ENCODE data around the gene TRAPPC2B. TPM values are rescaled to one million over a fixed set of nuclear protein-coding genes. Genes with fewer than 3 reads are reported as not detected.
A peak's percentile ranks its signal among the peaks of the same experiment; 100 is the strongest.
"Not testable (repeated sequence)": the region's sequence is repeated elsewhere in the genome, so short reads cannot be mapped to it uniquely, and the experiment has no call there.

The TRAPPC2B gene
- total and polyA plus RNA-seq, 8 donors: 8.2 to 16.0 (median 13.6) TPM

DNA sequence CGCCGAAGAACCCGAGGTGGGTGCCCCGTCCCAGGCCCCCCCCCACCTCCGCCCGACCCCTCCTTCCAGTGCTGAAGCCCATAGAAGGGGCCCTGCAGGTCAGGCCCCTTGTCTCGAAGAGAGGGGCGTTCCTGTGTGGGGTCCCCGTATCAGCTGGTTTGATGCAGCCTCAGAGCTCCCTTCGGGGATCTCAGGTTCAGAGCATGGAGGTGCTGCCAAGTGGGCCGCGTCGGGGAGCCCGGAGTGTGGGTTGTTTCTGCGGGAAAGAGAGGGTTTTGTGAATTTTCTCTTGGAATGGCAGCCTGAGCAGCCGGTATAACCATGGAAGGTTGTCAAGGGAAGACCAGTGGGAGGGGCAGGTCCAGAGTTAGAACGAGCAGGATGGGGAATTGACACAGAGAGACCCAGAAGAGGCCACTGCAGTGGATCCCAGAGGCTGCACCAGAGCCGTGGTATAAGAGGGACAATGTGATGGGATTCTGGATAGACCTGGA, 384 bp downstream of the TRAPPC2B start:
- Histone ChIP-seq H3K36me3 (peaks cover 0 to 11% of the 10 kb centered on the region in 2 donors), H3K9me3 (peaks cover 0 to 39% of the 10 kb centered on the region in 2 donors), H3K27ac (peak overlapping the region; percentile 92 to 94), H3K4me3 (peak overlapping the region; percentile 61 to 82), H3K4me1 (peaks cover 5 to 19% of the 10 kb centered on the region in 2 donors), H3K27me3 (no peaks in the 10 kb centered on the region)
- intact Hi-C loops (cut with DNase I): no loop called here
- DNase-seq (peak in 1 of 4 donors; percentile 24), ATAC-seq (peak; percentile 14)
- TF ChIP-seq CTCF (IDR thresholded peaks at IDR 0.05): no peak

DNA sequence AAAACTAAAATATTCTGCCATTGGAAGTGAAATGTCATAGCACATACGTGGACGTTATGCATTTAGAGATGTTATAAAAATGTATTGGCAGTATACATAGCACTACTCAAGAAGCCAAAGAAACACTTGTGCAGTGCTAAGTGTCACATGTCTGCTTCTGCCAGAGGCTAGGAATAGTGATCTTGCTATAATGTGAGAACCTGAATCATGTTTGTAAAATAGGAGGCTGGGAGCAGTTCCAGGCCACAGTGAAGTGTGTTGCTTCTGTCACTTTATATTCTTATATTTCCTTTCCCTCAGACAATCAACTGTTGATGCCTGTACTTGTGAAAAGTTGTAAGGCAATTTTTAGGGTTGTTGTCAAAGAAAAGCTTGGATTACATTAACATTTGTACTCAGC, 3.4 kb downstream of the TRAPPC2B start:
- peaks cover 0 to 18% of the 10 kb centered on the region in 2 donors for H3K36me3 ChIP-seq
- no peaks in the 10 kb centered on the region for H3K27me3 ChIP-seq
- H3K9me3 ChIP-seq: peaks cover 0 to 15% of the 10 kb centered on the region in 2 donors
- no peak for TF ChIP-seq CTCF (IDR thresholded peaks at IDR 0.05)
- H3K4me3 ChIP-seq: no peak overlapping the region
- DNase-seq (no peak), ATAC-seq (no peak)
- no peak overlapping the region for H3K27ac ChIP-seq
- peaks cover 5 to 19% of the 10 kb centered on the region in 2 donors for H3K4me1 ChIP-seq
- intact Hi-C loops (cut with DNase I): no loop called here

DNA sequence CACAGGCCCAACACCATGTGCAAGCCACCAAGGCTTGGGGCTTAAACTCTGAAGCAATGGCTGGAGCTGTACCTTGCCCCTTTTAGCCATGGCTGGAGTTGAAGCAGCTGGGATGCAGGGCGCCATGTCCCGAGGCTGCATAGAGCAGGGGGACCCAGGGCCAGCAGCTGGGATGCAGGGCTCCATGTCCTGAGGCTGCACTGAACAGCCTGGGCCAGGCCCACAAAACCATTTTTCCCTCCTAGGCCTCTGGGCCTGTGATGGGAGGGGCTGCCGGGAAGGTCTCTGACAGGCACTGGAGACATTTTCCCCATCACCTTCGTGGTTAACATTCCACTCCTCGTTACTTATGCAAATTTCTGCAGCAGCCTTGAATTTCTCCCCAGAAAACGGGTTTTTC, 10.8 kb downstream of the TRAPPC2B start:
- intact Hi-C loops (cut with DNase I): no loop called here
- no peak overlapping the region for H3K27ac ChIP-seq

DNA sequence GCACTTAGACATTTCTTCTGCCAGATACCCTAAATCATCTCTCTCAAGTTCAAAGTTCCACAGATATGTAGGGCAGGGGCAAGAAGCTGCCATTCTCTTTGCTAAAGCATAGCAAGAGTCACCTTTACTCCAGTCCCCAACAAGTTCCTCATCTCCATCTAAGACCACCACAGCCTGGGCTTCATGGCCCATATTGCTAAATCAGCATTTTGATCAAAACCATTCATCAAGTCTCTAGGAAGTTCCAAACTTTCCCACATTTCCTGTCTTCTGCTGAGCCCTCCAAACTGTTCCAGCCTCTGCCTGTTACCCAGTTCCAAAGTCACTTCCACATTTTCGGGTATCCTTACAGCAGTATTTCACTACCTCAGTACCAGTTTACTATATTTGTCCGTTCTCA, 11.3 kb downstream of the TRAPPC2B start:
- H3K9me3 ChIP-seq: peaks cover 4 to 65% of the 10 kb centered on the region in 2 donors
- H3K4me3 ChIP-seq; H3K27ac ChIP-seq; H3K27me3 ChIP-seq; H3K4me1 ChIP-seq; ATAC-seq; DNase-seq; intact Hi-C loops (cut with DNase I): not testable (repeated sequence)
- peaks cover 5 to 80% of the 10 kb centered on the region in 2 donors for H3K36me3 ChIP-seq

More for the DNA sequence above, 10.8 kb downstream of the TRAPPC2B start:
- no peak for TF ChIP-seq CTCF (IDR thresholded peaks at IDR 0.05)
- ATAC-seq: no peak
- Histone ChIP-seq H3K9me3 (peaks cover 4 to 60% of the 10 kb centered on the region in 2 donors), H3K27me3 (no peaks in the 10 kb centered on the region), H3K4me3 (no peak overlapping the region), H3K36me3 (peaks cover 5 to 80% of the 10 kb centered on the region in 2 donors), H3K4me1 (no peaks in the 10 kb centered on the region)
- DNase-seq: no peak

- no peak overlapping the region for H3K27ac ChIP-seq
- DNase-seq (no peak), ATAC-seq (no peak)
- H3K36me3 ChIP-seq: peaks cover 5 to 75% of the 10 kb centered on the region in 2 donors
- peaks cover 4 to 79% of the 10 kb centered on the region in 2 donors for H3K9me3 ChIP-seq
- no peak for TF ChIP-seq CTCF (IDR thresholded peaks at IDR 0.05)
- H3K27me3 ChIP-seq: no peaks in the 10 kb centered on the region
- intact Hi-C loops (cut with DNase I): no loop called here
- H3K4me1 ChIP-seq: no peaks in the 10 kb centered on the region
- no peak overlapping the region for H3K4me3 ChIP-seq
Measured at GRCh38 chr19:57376151-57376550, 12.8 kb downstream of the TRAPPC2B start.

Measured in left lung (tissue), 10 donors.